ENCODE measurements around the gene ADAMTS8. TPM values are rescaled to one million over a fixed set of nuclear protein-coding genes. Genes with fewer than 3 reads are reported as not detected.
A peak's percentile ranks its signal among the peaks of the same experiment; 100 is the strongest.

Gene ADAMTS8
- polyA plus RNA-seq, 1 donor from 2014 or later = not detected

DNA sequence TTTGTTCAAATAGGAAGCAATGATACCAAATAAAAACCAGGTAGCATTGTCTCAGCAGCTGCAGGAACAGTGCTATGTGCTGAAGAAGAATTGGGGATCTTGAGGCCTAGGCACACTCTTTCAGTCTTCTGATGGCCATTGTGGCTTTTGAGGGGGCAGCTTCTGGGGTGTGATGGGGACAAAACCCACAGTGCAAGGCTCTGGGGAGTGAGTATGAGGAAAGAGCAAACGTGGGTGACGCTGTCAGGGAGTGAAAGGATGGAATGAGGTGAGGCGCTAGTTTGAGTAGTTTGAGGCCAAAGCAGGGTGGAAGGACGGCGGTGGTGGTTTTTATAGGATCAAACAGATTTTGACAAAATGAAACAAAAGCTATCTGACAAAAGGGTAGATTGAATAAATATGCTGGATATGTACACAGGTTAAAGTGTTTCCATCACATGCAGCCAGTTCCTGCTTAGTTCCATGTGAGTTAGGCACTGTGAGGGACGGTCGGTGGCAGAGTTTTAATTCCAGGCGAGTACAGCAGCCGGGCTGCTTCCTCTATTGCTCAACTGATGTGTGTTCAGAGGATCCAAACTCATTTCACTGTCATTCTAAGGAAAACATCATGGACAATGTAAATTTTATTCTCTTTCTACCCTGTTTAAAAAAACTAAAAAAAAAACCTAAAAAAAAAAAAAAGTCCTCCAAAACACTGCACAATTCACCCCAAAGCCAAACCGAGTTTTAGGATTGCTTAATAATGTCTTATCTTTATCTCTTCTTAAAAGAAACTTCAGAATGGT is 38.9 kb upstream of the ADAMTS8 start:
- Mint-ChIP-seq H3K9me3 (no peaks in the 10 kb centered on the region), H3K4me3 (no peak overlapping the region), H3K27me3 (peaks cover 7% of the 10 kb centered on the region), H3K27ac (no peak overlapping the region), H3K36me3 (no peaks in the 10 kb centered on the region), H3K4me1 (no peaks in the 10 kb centered on the region)

DNA sequence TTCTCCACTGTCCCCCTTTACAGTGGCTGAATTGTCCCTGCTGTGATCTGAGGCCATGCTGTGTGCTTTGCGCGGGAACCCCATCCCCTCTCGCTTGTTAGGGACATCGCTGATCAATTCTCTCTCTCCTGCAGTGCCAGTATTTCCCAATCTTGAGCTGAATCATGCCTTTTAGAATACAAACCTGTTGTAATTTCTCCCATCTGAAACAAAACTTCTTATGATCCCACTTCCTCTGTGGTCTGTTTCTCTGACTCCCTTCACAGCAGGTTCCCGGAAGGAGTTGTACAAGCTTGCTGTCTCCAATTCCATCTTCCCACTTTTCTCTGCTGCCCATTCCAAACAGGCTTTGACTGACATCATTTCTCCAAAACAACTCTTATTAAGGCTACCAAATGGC is 36.9 kb upstream of the ADAMTS8 start:
- peaks cover 12% of the 10 kb centered on the region for H3K27me3 Mint-ChIP-seq
- no peaks in the 10 kb centered on the region for H3K4me1 Mint-ChIP-seq
- H3K9me3 Mint-ChIP-seq = no peaks in the 10 kb centered on the region
- H3K36me3 Mint-ChIP-seq = no peaks in the 10 kb centered on the region
- H3K27ac Mint-ChIP-seq = no peak overlapping the region
- no peak overlapping the region for H3K4me3 Mint-ChIP-seq

- no peaks in the 10 kb centered on the region for H3K4me1 Mint-ChIP-seq
- H3K4me3 Mint-ChIP-seq = no peak overlapping the region
- no peaks in the 10 kb centered on the region for H3K9me3 Mint-ChIP-seq
- H3K36me3 Mint-ChIP-seq = no peaks in the 10 kb centered on the region
- H3K27me3 Mint-ChIP-seq = peaks cover 12% of the 10 kb centered on the region
- no peak overlapping the region for H3K27ac Mint-ChIP-seq
Measured at GRCh38 chr11:130464291-130464812, 35.9 kb upstream of the ADAMTS8 start.

DNA sequence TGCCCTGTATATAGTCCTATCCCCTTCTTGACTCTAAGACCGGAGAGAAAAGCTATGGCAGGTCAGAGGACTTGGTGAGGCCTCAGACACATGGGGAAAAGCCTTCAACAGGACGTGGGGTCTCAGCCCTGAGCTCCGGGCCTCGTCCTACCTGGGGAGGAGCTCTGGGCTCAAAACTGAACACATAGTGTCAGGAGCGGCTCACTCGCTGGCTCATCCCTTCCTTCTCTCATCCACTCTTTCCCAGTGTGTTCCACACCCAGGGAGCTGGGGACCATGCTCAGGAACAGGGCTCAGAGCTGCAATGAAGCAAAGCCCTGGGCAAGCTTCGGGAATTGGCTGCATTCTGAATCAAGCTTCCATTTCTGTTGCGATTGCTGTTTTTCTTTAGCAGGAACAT is 34.5 kb upstream of the ADAMTS8 start:
- no peaks in the 10 kb centered on the region for H3K36me3 Mint-ChIP-seq
- no peaks in the 10 kb centered on the region for H3K9me3 Mint-ChIP-seq
- H3K4me3 Mint-ChIP-seq = no peak overlapping the region
- peaks cover 10% of the 10 kb centered on the region for H3K27me3 Mint-ChIP-seq
- no peaks in the 10 kb centered on the region for H3K4me1 Mint-ChIP-seq
- no peak overlapping the region for H3K27ac Mint-ChIP-seq

DNA sequence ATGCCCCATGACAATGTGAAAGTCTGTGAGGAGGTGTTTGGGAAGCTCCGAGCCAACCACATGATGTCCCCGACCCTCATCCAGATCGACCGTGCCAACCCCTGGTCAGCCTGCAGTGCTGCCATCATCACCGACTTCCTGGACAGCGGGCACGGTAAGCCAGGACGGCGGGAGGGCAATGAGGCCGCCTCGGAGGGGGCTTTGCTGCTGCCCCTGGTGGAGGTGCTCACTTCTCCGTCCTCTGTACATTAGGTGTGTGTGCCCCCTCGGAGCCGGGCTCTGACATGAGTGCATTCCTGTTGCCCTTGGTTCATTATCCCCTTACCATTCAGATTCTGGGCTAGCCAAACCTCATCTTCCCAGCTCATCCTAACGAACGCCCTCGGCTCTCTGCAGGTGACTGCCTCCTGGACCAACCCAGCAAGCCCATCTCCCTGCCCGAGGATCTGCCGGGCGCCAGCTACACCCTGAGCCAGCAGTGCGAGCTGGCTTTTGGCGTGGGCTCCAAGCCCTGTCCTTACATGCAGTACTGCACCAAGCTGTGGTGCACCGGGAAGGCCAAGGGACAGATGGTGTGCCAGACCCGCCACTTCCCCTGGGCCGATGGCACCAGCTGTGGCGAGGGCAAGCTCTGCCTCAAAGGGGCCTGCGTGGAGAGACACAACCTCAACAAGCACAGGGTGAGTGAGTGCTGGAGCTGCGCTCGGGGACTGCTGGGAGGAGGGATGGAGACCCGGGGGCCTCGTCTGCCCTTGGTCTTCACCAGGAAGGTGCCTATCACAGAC is 33.9 kb upstream of the ADAMTS8 start:
- Mint-ChIP-seq H3K4me3 (no peak overlapping the region), H3K4me1 (no peaks in the 10 kb centered on the region), H3K9me3 (no peaks in the 10 kb centered on the region), H3K36me3 (no peaks in the 10 kb centered on the region), H3K27me3 (peaks cover 9% of the 10 kb centered on the region), H3K27ac (no peak overlapping the region)

DNA sequence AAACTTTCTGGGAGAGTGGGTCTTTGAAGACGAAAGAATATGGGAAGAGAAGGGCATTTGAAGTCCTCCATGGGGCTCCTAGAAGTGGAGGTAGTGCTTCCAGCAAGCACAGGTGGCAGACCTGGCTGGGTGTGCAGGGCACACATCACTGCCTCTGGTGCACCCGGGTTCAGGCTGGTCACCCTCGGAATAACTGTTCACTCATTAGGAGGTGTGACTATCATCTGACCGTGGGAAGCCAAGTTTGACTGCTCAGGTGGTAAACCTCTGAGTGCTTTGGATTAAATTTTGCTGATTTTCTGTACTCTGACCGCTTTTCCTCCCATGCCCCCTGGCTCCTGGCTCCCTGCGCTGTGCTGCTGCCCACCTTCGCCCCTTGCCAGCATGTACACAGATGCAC is 31.1 kb upstream of the ADAMTS8 start:
- H3K4me3 Mint-ChIP-seq = no peak overlapping the region
- no peaks in the 10 kb centered on the region for H3K36me3 Mint-ChIP-seq
- H3K27me3 Mint-ChIP-seq = peaks cover 14% of the 10 kb centered on the region
- H3K4me1 Mint-ChIP-seq = no peaks in the 10 kb centered on the region
- H3K27ac Mint-ChIP-seq = no peak overlapping the region
- H3K9me3 Mint-ChIP-seq = no peaks in the 10 kb centered on the region

DNA sequence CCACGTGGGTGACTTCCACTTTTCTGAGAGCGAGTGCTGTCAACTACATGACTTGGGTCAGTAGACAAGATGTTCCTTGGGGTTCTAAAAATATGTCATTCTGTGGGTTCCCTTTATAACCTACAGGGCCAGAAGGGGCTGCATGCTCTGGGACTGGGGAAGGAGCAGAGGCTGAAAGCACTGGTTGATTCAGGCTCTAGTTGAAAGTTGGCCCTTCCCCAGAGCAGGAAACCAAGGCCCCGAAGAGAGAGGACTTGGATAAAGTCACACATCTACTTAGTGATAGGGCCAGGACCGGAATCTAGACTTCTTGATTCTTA is 30.0 kb upstream of the ADAMTS8 start:
- H3K36me3 Mint-ChIP-seq = no peaks in the 10 kb centered on the region
- H3K27ac Mint-ChIP-seq = no peak overlapping the region
- H3K9me3 Mint-ChIP-seq = no peaks in the 10 kb centered on the region

DNA sequence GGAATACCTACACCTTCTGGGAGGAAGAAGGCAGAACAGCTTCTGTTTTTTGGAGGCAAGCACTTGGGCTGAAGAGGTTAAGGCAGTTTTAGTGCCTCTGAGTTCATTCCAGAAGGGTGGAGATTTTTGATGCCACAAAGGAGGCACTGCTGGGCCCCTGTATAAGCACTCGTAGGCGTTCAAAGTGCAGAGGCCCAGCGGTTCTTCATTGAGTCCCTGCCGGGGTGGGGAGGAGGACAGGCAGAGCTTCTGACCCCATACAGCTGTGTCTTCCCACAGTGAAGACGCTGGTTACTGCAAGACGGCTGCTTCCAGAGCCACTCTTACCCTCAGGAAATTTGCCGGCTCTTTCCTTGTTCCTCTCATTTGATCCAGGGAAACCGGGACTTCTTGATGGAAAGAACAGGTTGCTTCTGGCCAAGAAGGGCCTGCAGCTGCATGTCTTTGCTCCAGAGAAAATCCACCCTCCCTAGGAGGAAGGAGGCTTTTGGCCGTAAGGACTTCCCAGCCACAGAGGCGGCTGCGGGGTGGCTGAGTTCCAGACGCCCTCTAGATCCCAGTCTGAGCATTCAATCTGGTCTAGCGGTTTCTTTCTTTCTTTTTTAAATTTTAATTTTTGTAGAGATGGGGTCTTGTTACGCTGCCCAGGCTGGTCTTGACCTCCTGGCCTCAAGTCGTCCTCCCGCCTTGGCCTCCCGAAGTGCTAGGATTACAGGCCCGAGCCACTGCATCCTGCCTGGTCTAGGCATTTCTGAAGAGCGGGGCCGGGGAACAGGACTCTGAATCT is 29.4 kb upstream of the ADAMTS8 start:
- peaks cover 12% of the 10 kb centered on the region for H3K27me3 Mint-ChIP-seq

More for the DNA sequence above, 30.0 kb upstream of the ADAMTS8 start:
- no peak overlapping the region for H3K4me3 Mint-ChIP-seq
- no peaks in the 10 kb centered on the region for H3K4me1 Mint-ChIP-seq
- peaks cover 14% of the 10 kb centered on the region for H3K27me3 Mint-ChIP-seq

DNA sequence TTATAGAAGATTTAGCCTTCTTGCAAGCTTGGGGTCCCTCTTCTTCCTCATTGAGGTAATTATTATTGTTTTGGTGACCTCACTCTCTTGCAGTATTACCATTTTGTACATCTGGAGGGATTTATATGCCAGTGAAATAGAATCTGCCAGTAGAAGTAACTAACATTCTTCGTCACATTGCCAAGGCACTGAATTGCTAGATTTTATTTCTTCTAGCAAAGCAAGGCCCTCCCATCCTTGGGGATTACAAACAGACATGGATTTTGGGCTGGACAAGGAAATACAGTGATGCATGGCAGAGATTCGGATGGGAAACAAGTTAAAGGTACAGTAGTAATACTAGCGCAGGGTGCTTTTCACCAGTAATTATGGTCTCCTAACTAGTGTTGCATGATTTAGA is 27.9 kb upstream of the ADAMTS8 start:
- H3K9me3 Mint-ChIP-seq = no peaks in the 10 kb centered on the region
- no peak overlapping the region for H3K4me3 Mint-ChIP-seq
- no peaks in the 10 kb centered on the region for H3K4me1 Mint-ChIP-seq
- H3K36me3 Mint-ChIP-seq = peaks cover 2% of the 10 kb centered on the region
- peaks cover 10% of the 10 kb centered on the region for H3K27me3 Mint-ChIP-seq
- H3K27ac Mint-ChIP-seq = no peak overlapping the region

More for the DNA sequence above, 29.4 kb upstream of the ADAMTS8 start:
- peaks cover 2% of the 10 kb centered on the region for H3K36me3 Mint-ChIP-seq
- no peaks in the 10 kb centered on the region for H3K4me1 Mint-ChIP-seq
- no peak overlapping the region for H3K27ac Mint-ChIP-seq
- H3K9me3 Mint-ChIP-seq = no peaks in the 10 kb centered on the region
- no peak overlapping the region for H3K4me3 Mint-ChIP-seq

DNA sequence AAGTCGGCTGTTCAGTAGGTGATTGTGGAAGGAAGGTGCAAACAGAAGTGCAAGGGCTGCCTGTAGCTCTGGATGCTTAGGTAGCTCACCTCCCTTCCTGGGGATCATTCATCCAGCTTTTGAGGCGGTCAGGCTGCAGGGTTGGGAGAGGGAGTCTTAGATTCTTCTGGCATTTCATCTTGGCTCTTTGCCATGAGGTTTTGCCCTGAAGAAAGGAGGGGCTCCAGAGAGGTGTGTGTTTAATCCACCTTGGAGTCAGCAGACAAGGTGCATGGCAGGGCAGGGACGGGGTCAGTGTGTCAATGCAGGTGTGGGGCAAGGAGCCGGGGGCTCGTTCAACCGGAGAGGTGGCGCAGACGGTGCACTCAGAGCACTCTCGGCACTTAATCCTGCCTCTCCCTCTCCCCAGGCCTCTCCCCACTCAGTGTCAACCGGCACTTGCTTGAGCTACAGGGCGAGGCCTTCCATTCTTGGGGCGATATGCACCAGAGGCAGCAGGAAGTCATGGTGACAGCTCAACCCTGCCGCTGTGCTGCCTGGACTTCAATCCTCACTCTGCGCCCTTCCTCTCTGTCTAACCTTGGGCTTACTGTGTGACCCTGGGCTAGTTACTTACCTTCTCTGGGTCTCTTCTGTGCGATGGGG is 27.2 kb upstream of the ADAMTS8 start:
- Mint-ChIP-seq H3K4me3 (peak overlapping the region in 1 of 4 donors; percentile 36), H3K27me3 (peaks cover 10% of the 10 kb centered on the region), H3K9me3 (no peaks in the 10 kb centered on the region), H3K4me1 (no peaks in the 10 kb centered on the region), H3K27ac (no peak overlapping the region), H3K36me3 (peaks cover 2% of the 10 kb centered on the region)

DNA sequence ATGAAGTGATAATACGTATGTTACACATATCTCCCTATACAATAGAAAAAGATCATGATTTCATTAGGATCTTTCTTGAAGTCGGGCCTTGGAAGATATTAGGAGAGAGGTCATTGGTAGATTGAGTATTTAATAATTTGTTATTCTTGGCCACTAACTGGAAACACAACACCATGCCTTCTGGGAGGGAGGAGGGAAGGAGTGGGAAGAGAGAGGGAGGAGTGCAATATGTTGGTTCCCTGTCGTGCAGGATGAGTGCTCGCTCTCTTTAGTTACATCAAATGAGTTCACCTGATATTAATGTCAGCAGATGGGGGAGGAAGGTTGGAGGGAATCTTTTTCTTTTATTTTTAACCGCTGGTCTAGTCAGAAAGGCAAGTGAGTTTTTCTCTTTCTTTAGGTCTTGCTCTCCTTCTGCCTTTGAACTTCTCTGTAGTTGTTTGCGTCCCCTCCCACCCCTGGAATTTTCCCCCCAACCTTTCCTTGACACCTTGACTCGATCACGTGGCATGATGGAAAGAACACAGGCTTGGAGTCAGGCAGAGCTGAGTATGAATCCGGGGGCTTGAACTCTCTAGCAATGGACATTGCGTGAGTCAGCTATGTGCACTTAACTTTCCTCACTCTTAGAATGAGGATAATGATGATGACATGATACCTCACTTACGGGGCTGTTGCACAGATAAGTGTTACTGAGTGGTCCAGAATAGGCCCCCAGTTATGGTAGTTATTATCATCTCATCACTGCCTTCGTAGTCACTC is 26.3 kb upstream of the ADAMTS8 start:
- H3K9me3 Mint-ChIP-seq = no peaks in the 10 kb centered on the region
- H3K4me3 Mint-ChIP-seq = no peak overlapping the region
- peaks cover 0 to under 1% (median 0%) of the 10 kb centered on the region in 3 donors for H3K4me1 Mint-ChIP-seq
- peaks cover 2% of the 10 kb centered on the region for H3K36me3 Mint-ChIP-seq
- H3K27me3 Mint-ChIP-seq = peaks cover 16% of the 10 kb centered on the region
- no peak overlapping the region for H3K27ac Mint-ChIP-seq

- Mint-ChIP-seq H3K4me1 (peaks cover 0 to 5% (median 2%) of the 10 kb centered on the region in 3 donors), H3K27ac (no peak overlapping the region), H3K27me3 (peaks cover 28% of the 10 kb centered on the region), H3K4me3 (no peak overlapping the region), H3K36me3 (peaks cover 2% of the 10 kb centered on the region), H3K9me3 (no peaks in the 10 kb centered on the region)
Measured at GRCh38 chr11:130452940-130453339, 24.5 kb upstream of the ADAMTS8 start.

DNA sequence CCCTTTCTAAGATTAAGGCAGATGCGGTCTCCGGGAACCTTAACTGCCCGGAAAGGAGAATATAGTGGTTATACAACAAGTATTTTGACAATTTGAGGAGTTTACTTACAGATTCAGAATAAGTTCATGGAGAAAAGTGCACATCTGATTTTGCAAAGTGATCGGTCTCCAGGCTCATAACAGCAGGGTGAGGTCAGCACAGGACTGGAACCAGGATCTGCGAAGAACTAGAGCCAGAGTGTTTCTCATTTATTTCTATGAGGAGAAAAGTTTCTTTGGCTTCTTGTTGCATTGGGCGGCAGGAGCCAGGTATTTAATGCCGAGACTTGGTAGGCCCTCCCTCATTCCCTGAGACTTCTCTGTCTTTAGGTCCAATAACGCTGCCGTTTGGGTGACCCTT is 23.8 kb upstream of the ADAMTS8 start:
- Mint-ChIP-seq H3K4me1 (peaks cover 0 to 5% (median 2%) of the 10 kb centered on the region in 3 donors), H3K27me3 (peaks cover 31% of the 10 kb centered on the region), H3K9me3 (no peaks in the 10 kb centered on the region), H3K4me3 (no peak overlapping the region), H3K27ac (no peak overlapping the region), H3K36me3 (peaks cover 2% of the 10 kb centered on the region)
